Neural cell (in vitro differentiated cells): ENCODE results near the gene VPS13C. TPM values are rescaled to one million over a fixed set of nuclear protein-coding genes. Genes with fewer than 3 reads are reported as not detected.

Experiments used
- H2AFZ ChIP-seq: fragments of 200-600, 300-800 bp; sonication (generic), shearing (Covaris generic); 2 replicates; pipeline ENCODE4 v1.6.0; 2014; ENCODE audit warnings: low read depth, mild to moderate bottlenecking, antibody characterized with exemption, low read length, moderate library complexity
- H3F3A ChIP-seq: fragments of 200-600 bp; shearing (Covaris generic); 2 replicates; pipeline ENCODE4 v1.6.1; 2016; ENCODE audit warnings: mild to moderate bottlenecking, moderate library complexity, mixed read lengths, antibody characterized with exemption, low read length; ENCODE audit not compliant: insufficient read depth, poor library complexity, severe bottlenecking
- H3K27ac ChIP-seq: fragments of 200-600, 300-800 bp; sonication (generic), shearing (Covaris generic); 2 replicates; pipeline ENCODE4 v1.5.1; 2014; ENCODE audit warnings: mild to moderate bottlenecking, low read length, moderate library complexity
- H3K27me3 ChIP-seq: fragments of 300-800, 200-600 bp; sonication (generic), shearing (Covaris generic); 2 replicates; pipeline ENCODE4 v1.6.0; 2014; ENCODE audit warnings: mild to moderate bottlenecking, low read depth, low read length, moderate library complexity; ENCODE audit not compliant: insufficient read depth
- H3K36me3 ChIP-seq: fragments of 300-800, 200-600 bp; sonication (generic), shearing (Covaris generic); 2 replicates; pipeline ENCODE4 v1.5.1; 2014; ENCODE audit warnings: mild to moderate bottlenecking, antibody characterized with exemption, low read length, moderate library complexity; ENCODE audit not compliant: insufficient read depth
- H3K4me2 ChIP-seq: fragments of 300-800, 200-600 bp; sonication (generic), shearing (Covaris generic); 2 replicates; pipeline ENCODE4 v1.6.0; 2014; ENCODE audit warnings: mild to moderate bottlenecking, low read length
- H3K4me3 ChIP-seq: fragments of 300-800, 200-600 bp; sonication (generic), shearing (Covaris generic); 2 replicates; pipeline ENCODE4 v1.5.1; 2014; ENCODE audit warnings: mild to moderate bottlenecking, low read length, moderate library complexity
- H3K79me2 ChIP-seq: fragments of 200-600 bp; shearing (Covaris generic); replicated peaks from 2 replicates; pipeline ENCODE4 v1.6.0; 2014; ENCODE audit warnings: mild to moderate bottlenecking, low read length, moderate library complexity; ENCODE audit not compliant: insufficient read depth
- H3K9ac ChIP-seq: fragments of 300-800, 200-600 bp; sonication (generic), shearing (Covaris generic); 2 replicates; pipeline ENCODE4 v1.6.1; 2016; ENCODE audit warnings: mild to moderate bottlenecking, low read length, mixed read lengths
- H3K9me2 ChIP-seq: fragments of 200-600 bp; shearing (Covaris generic); 2 replicates; pipeline ENCODE4 v1.6.1; 2016; ENCODE audit warnings: mild to moderate bottlenecking, low read length, mixed read lengths; ENCODE audit not compliant: insufficient read depth
- H3K9me3 ChIP-seq: fragments of 200-600, 300-800 bp; sonication (generic), shearing (Covaris generic); 2 replicates; pipeline ENCODE4 v1.6.1; 2016; ENCODE audit warnings: mild to moderate bottlenecking, mixed run types, low read length, moderate library complexity, mixed read lengths
- H4K20me1 ChIP-seq: fragments of 200-600 bp; shearing (Covaris generic); 2 replicates; pipeline ENCODE4 v1.6.1; 2016; ENCODE audit warnings: mild to moderate bottlenecking, mixed run types; ENCODE audit not compliant: insufficient read depth
- EP300 ChIP-seq: fragments of 450-650 bp; conservative IDR thresholded peaks from 2 replicates; pipeline ENCODE4 v1.6.1; 2014; ENCODE audit warnings: antibody characterized with exemption, mild to moderate bottlenecking, moderate library complexity; ENCODE audit not compliant: poor library complexity, severe bottlenecking
- EZH2 ChIP-seq: fragments of 200-600, 300-800 bp; shearing (Covaris generic), sonication (generic); IDR thresholded peaks from 2 replicates; pipeline ENCODE4 v1.6.1; 2014; ENCODE audit warnings: antibody characterized with exemption, low read length, borderline replicate concordance, mild to moderate bottlenecking; ENCODE audit not compliant: insufficient read depth, poor library complexity, severe bottlenecking
- MXI1 ChIP-seq: fragments of 450-650 bp; conservative IDR thresholded peaks from 2 replicates; pipeline ENCODE4 v1.6.1; 2014; ENCODE audit warnings: antibody characterized with exemption, mild to moderate bottlenecking; ENCODE audit not compliant: poor library complexity, severe bottlenecking
- POLR2AphosphoS5 ChIP-seq: IDR thresholded peaks from 2 replicates; pipeline ENCODE4 v1.6.1; 2012
- RAD21 ChIP-seq: fragments of 450-650 bp; conservative IDR thresholded peaks from 2 replicates; pipeline ENCODE4 v1.6.1; 2014; ENCODE audit warnings: antibody characterized with exemption, mild to moderate bottlenecking, moderate library complexity
- SMC3 ChIP-seq: fragments of 450-650 bp; conservative IDR thresholded peaks from 2 replicates; pipeline ENCODE4 v1.6.1; 2014; ENCODE audit warnings: antibody characterized with exemption, mild to moderate bottlenecking, moderate library complexity; ENCODE audit not compliant: poor library complexity
- TAF1 ChIP-seq: IDR thresholded peaks from 2 replicates; pipeline ENCODE4 v1.6.1; 2012; ENCODE audit warnings: low read depth
- polyA plus RNA-seq: library from polyadenylated mRNA; depleted of rRNA; stranded (reverse); fragments of >200 nt; gene quantifications from 2 replicates; pipeline ENCODE4 v1.2.3, GENCODE V29; 2014
- TF ChIP-seq, protein P1 (sequence below): fragments of 450-650 bp; IDR thresholded peaks from 2 replicates; pipeline ENCODE4 v1.5.1; 2014; ENCODE audit warnings: antibody characterized with exemption, mild to moderate bottlenecking, moderate library complexity; ENCODE audit not compliant: poor library complexity, severe bottlenecking
- TF ChIP-seq, protein P2 (sequence below): IDR thresholded peaks from 2 replicates; pipeline ENCODE4 v1.6.1; 2012; ENCODE audit warnings: borderline replicate concordance

Gene VPS13C
- polyA plus RNA-seq, 1 donor from 2014 or later: 92.6 TPM

DNA sequence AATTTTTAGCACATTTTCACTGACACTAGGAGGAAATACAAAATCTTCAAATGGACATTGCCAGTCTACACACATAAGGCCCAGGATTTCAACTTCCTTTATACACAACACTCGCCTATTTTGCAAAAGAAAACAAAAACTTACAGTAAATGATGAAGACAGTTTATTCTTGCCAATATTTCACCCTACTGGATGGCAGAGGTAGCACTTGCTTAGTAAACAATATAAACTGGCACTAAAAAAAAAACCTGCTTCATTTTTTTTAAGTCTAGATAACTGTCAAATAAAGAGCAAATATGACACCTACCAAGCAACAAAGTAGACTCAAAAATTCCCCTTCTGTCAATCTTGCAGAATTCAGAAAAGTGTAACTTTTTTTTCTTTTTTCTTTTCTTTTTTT, 204.0 kb downstream of the VPS13C start:
- no peaks in the 10 kb centered on the region for H3K79me2 ChIP-seq
- no peaks in the 10 kb centered on the region for H3F3A ChIP-seq
- H3K27ac ChIP-seq: no peak overlapping the region
- no peak overlapping the region for H3K9ac ChIP-seq
- H3K9me2 ChIP-seq: no peaks in the 10 kb centered on the region
- H3K27me3 ChIP-seq: no peaks in the 10 kb centered on the region
- H2AFZ ChIP-seq: no peak overlapping the region
- no peaks in the 10 kb centered on the region for H4K20me1 ChIP-seq
- H3K36me3 ChIP-seq: no peaks in the 10 kb centered on the region
- no peak overlapping the region for H3K4me3 ChIP-seq
- H3K9me3 ChIP-seq: no peaks in the 10 kb centered on the region
- TF ChIP-seq EP300: no peak
- TF ChIP-seq EZH2: no peak
- TF ChIP-seq SMC3: no peak
- no peak for TF ChIP-seq TAF1
- no peak for TF ChIP-seq POLR2AphosphoS5
- TF ChIP-seq RAD21: no peak
- TF ChIP-seq, protein P1, sequence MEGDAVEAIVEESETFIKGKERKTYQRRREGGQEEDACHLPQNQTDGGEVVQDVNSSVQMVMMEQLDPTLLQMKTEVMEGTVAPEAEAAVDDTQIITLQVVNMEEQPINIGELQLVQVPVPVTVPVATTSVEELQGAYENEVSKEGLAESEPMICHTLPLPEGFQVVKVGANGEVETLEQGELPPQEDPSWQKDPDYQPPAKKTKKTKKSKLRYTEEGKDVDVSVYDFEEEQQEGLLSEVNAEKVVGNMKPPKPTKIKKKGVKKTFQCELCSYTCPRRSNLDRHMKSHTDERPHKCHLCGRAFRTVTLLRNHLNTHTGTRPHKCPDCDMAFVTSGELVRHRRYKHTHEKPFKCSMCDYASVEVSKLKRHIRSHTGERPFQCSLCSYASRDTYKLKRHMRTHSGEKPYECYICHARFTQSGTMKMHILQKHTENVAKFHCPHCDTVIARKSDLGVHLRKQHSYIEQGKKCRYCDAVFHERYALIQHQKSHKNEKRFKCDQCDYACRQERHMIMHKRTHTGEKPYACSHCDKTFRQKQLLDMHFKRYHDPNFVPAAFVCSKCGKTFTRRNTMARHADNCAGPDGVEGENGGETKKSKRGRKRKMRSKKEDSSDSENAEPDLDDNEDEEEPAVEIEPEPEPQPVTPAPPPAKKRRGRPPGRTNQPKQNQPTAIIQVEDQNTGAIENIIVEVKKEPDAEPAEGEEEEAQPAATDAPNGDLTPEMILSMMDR: no peak
- no peak for TF ChIP-seq MXI1
- TF ChIP-seq, protein P2, sequence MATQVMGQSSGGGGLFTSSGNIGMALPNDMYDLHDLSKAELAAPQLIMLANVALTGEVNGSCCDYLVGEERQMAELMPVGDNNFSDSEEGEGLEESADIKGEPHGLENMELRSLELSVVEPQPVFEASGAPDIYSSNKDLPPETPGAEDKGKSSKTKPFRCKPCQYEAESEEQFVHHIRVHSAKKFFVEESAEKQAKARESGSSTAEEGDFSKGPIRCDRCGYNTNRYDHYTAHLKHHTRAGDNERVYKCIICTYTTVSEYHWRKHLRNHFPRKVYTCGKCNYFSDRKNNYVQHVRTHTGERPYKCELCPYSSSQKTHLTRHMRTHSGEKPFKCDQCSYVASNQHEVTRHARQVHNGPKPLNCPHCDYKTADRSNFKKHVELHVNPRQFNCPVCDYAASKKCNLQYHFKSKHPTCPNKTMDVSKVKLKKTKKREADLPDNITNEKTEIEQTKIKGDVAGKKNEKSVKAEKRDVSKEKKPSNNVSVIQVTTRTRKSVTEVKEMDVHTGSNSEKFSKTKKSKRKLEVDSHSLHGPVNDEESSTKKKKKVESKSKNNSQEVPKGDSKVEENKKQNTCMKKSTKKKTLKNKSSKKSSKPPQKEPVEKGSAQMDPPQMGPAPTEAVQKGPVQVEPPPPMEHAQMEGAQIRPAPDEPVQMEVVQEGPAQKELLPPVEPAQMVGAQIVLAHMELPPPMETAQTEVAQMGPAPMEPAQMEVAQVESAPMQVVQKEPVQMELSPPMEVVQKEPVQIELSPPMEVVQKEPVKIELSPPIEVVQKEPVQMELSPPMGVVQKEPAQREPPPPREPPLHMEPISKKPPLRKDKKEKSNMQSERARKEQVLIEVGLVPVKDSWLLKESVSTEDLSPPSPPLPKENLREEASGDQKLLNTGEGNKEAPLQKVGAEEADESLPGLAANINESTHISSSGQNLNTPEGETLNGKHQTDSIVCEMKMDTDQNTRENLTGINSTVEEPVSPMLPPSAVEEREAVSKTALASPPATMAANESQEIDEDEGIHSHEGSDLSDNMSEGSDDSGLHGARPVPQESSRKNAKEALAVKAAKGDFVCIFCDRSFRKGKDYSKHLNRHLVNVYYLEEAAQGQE: no peak
- H3K4me2 ChIP-seq: no peak overlapping the region

- Histone ChIP-seq H3K4me2 (no peak overlapping the region), H3K4me3 (no peak overlapping the region), H4K20me1 (no peaks in the 10 kb centered on the region), H3K27ac (no peak overlapping the region), H3K27me3 (no peaks in the 10 kb centered on the region), H3K9me2 (no peaks in the 10 kb centered on the region), H3K9ac (no peak overlapping the region), H3K79me2 (no peaks in the 10 kb centered on the region), H3K9me3 (no peaks in the 10 kb centered on the region), H2AFZ (no peak overlapping the region), H3K36me3 (no peaks in the 10 kb centered on the region), H3F3A (no peaks in the 10 kb centered on the region)
- TF ChIP-seq POLR2AphosphoS5: no peak
- TF ChIP-seq TAF1: no peak
- TF ChIP-seq MXI1: no peak
- TF ChIP-seq EP300: no peak
- TF ChIP-seq, protein P1: no peak
- TF ChIP-seq SMC3: no peak
- TF ChIP-seq, protein P2: no peak
- TF ChIP-seq EZH2: no peak
These were observed 207.1 kb downstream of the VPS13C start for GRCh38 chr15:61853195-61853594.
